Subcutaneous abdominal adipose tissue (tissue), 5 donors: ENCODE data around the gene PEAK3.

ENCODE experiments used
- H3K27ac ChIP-seq: one replicate; pipeline ENCODE4 v1.7.0; 2013; ENCODE audit warnings: low read depth, mild to moderate bottlenecking, inconsistent platforms, low read length, moderate library complexity
- H3K27me3 ChIP-seq, 5 donors: one replicate each; pipeline ENCODE4 v1.7.0; 2013; ENCODE audit warnings: low read length in 5 of 5, inconsistent platforms in 1 of 5; ENCODE audit not compliant: control insufficient read depth in 5 of 5, insufficient read depth in 4 of 5
- H3K36me3 ChIP-seq, 5 donors: one replicate each; pipeline ENCODE4 v1.7.0; 2013; ENCODE audit warnings: low read length in 5 of 5; ENCODE audit not compliant: control insufficient read depth in 5 of 5, insufficient read depth in 5 of 5
- H3K4me1 ChIP-seq, 5 donors: one replicate each; pipeline ENCODE4 v1.7.0; 2013; ENCODE audit warnings: low read length in 5 of 5, mild to moderate bottlenecking in 3 of 5, moderate library complexity in 1 of 5; ENCODE audit not compliant: control insufficient read depth in 5 of 5, insufficient read depth in 5 of 5
- H3K4me3 ChIP-seq, 5 donors: one replicate each; pipeline ENCODE4 v1.7.0; 2013; ENCODE audit warnings: low read length in 5 of 5, low read depth in 1 of 5
- H3K9ac ChIP-seq, 5 donors: one replicate each; pipeline ENCODE4 v1.7.0; 2013; ENCODE audit warnings: low read length in 5 of 5, mild to moderate bottlenecking in 4 of 5, moderate library complexity in 3 of 5
- H3K9me3 ChIP-seq, 5 donors: one replicate each; pipeline ENCODE4 v1.7.0; 2013; ENCODE audit warnings: low read length in 5 of 5; ENCODE audit not compliant: control insufficient read depth in 5 of 5
- donor health status: healthy.
- donor health status: healthy.
- donor health status: healthy.
- donor health status: healthy.
- donor health status: healthy.

PEAK3 gene

DNA sequence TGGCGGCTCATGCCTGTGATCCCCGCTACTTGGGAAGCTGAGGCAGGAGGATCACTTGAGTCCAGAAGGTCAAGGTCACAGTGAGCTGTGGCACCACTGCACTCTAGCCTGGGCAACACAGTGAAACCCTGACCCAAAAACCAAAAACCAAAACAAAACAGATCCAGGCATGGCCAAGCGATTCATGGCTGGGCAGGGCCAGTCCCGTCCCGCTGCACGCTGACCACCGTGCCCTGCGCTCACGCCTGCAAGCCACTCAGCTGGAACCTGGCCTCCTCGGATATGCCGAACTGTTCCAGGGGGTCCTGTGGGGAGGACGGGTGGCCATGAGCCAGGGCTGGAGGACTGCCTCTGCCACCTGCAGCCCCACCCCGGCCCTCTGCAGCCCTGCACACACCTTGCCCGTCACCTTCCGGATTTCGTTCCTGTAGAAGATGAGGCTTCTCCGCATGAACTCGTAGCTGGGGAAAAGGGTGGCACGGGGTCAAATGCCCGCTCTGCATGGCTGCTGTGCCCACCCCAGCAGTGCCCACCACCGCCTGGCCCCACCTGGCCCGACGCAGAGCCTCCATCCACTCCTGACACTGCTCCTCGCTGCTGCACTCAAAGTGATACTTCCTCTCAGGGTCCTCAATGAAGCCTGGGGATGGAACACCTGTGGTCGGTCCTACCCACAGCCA, 48.2 kb downstream of the PEAK3 start:
- no peak overlapping the region for H3K4me3 ChIP-seq
- no peak overlapping the region for H3K27ac ChIP-seq
- H3K4me1 ChIP-seq: peaks cover 5 to 56% (median 43%) of the 10 kb centered on the region in 5 donors
- H3K27me3 ChIP-seq: no peaks in the 10 kb centered on the region
- no peaks in the 10 kb centered on the region for H3K9me3 ChIP-seq
- peaks cover 0 to 53% (median 34%) of the 10 kb centered on the region in 5 donors for H3K36me3 ChIP-seq
- no peak overlapping the region for H3K9ac ChIP-seq

DNA sequence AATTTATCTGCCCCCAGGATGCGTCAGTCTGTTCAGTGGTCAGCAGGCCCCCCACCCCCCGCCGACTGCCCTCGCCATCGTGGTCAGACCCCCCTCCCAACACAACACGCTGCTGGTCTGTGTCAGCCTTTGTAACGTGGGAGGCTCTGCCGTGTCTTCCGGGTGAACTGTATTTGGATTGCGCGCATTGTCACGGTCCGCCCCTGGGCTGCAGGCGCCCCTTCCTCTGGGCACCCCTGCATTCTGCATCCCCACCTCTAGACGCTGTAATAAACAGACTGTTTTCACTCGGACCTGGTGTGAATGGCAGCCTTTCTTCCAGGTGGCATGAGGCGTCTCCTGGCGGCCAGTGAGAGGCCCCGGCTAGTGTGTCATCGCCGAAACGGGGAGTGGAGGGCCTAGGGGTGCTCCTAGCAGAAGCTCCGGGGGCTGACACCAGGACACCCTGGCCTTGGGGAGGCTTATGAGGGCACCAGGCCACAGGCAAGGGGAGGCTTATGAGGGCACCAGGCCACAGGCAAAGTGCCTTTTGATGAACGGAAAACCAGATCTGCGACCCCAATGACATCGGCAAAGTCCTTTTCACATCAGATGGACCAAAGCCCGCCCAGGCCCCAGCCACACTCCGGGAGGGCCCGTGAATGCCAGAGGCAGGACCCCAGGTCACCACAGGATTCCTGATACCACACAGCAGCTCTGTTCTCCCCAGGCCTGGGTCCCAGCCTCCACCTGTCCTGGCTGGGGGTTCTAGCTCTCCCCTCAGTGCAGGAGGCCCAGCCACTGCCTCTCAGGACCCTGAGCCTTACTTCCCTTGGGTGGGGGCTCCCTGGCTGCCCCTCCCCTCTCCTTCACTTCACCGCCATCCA, 49.5 kb downstream of the PEAK3 start:
- Histone ChIP-seq H3K36me3 (peaks cover 0 to 62% (median 40%) of the 10 kb centered on the region in 5 donors), H3K27me3 (no peaks in the 10 kb centered on the region), H3K9me3 (no peaks in the 10 kb centered on the region), H3K4me1 (peaks cover 3 to 52% (median 40%) of the 10 kb centered on the region in 5 donors), H3K27ac (no peak overlapping the region), H3K9ac (no peak overlapping the region), H3K4me3 (no peak overlapping the region)

GRCh38 chr19:2231621-2232221, 50.3 kb downstream of the PEAK3 start:
- H3K27me3 ChIP-seq: no peaks in the 10 kb centered on the region
- peaks cover 1 to 46% (median 32%) of the 10 kb centered on the region in 5 donors for H3K4me1 ChIP-seq
- no peaks in the 10 kb centered on the region for H3K9me3 ChIP-seq
- no peak overlapping the region for H3K4me3 ChIP-seq
- H3K27ac ChIP-seq: no peak overlapping the region
- no peak overlapping the region for H3K9ac ChIP-seq
- H3K36me3 ChIP-seq: peaks cover 0 to 67% (median 45%) of the 10 kb centered on the region in 5 donors

- no peaks in the 10 kb centered on the region for H3K9me3 ChIP-seq
- peaks cover 1 to 44% (median 31%) of the 10 kb centered on the region in 5 donors for H3K4me1 ChIP-seq
- no peak overlapping the region for H3K9ac ChIP-seq
- peaks cover 0 to 75% (median 53%) of the 10 kb centered on the region in 5 donors for H3K36me3 ChIP-seq
- no peaks in the 10 kb centered on the region for H3K27me3 ChIP-seq
- H3K27ac ChIP-seq: no peak overlapping the region
- no peak overlapping the region for H3K4me3 ChIP-seq
Measured at GRCh38 chr19:2230807-2231533, 51.0 kb downstream of the PEAK3 start.

DNA sequence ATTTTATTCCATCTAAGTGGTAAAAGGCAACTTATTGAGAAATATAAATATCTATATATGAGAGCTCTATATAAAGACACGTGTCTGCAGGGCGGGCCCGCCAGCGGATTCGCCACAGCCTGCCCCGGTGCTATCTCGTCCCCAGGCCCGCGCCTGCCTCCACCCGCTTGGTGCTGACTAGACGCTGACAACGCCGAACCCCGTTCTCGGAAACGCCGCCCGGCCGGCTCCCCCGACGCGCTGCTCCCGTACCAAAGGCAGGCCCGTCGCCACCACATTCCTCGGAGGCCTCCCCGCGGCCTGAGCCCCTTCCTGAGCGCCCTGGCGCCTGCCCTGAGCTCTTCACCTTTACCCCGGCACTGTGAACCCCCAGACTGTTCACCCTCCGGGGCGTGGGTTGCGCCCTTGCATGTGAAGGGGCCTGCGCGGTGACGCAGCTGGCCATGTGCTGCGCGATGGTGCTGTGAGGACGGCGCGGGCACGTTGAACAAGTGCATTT, 51.9 kb downstream of the PEAK3 start:
- H3K36me3 ChIP-seq: peaks cover 0 to 83% (median 61%) of the 10 kb centered on the region in 5 donors

DNA sequence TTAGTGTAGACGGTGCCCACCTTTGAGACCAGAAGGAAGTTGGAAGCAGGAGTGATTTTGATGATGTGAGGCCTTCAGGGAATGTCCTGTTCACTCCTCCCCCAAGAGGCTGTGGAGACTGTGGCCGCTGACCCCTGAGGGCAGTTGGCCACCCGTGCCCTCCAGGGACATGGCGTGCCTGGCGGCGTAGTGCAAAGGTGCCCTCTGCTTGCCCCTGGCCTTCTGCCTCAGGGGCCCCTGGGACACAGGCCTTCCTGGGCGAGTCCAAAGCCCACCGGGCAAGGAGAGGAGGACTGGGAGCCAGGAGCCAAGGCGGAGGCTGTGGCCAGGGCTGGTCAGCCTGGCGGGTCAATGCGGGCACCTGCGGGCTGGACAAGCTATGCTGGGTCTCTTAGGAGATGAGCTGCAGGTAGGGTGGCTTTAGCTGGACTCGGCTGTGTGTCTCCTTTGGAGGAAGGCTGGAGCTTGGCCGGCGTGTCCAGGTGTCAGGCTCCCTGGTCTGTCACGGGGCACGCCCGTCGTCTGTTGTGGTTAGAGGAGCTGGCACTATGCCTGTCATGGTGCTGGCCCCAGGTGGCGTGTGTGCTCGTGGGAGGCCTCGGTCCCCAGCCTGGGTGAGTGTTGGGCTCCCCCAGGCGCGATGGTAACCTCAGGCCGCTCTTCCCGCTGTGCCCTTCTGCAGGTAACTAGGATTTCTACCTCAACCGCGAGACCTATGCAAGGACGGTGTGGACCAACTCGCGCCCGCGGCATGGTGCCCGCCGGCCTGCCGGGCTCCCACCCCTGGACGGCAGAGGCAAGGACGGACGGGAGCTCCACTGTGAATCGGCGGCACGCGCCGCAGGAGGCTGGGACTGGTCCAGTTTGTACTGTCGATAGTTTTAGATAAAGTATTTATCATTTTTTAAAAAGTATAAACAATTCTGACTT, 52.6 kb downstream of the PEAK3 start:
- Histone ChIP-seq H3K9ac (no peak overlapping the region), H3K4me1 (peaks cover 1 to 43% (median 29%) of the 10 kb centered on the region in 5 donors), H3K9me3 (no peaks in the 10 kb centered on the region), H3K27me3 (no peaks in the 10 kb centered on the region), H3K4me3 (no peak overlapping the region), H3K36me3 (peaks cover 0 to 91% (median 68%) of the 10 kb centered on the region in 5 donors), H3K27ac (no peak overlapping the region)

More for the DNA sequence above, 51.9 kb downstream of the PEAK3 start:
- Histone ChIP-seq H3K4me3 (no peak overlapping the region), H3K9me3 (no peaks in the 10 kb centered on the region), H3K4me1 (peaks cover 1 to 43% (median 26%) of the 10 kb centered on the region in 5 donors), H3K27me3 (no peaks in the 10 kb centered on the region), H3K27ac (no peak overlapping the region), H3K9ac (no peak overlapping the region)

DNA sequence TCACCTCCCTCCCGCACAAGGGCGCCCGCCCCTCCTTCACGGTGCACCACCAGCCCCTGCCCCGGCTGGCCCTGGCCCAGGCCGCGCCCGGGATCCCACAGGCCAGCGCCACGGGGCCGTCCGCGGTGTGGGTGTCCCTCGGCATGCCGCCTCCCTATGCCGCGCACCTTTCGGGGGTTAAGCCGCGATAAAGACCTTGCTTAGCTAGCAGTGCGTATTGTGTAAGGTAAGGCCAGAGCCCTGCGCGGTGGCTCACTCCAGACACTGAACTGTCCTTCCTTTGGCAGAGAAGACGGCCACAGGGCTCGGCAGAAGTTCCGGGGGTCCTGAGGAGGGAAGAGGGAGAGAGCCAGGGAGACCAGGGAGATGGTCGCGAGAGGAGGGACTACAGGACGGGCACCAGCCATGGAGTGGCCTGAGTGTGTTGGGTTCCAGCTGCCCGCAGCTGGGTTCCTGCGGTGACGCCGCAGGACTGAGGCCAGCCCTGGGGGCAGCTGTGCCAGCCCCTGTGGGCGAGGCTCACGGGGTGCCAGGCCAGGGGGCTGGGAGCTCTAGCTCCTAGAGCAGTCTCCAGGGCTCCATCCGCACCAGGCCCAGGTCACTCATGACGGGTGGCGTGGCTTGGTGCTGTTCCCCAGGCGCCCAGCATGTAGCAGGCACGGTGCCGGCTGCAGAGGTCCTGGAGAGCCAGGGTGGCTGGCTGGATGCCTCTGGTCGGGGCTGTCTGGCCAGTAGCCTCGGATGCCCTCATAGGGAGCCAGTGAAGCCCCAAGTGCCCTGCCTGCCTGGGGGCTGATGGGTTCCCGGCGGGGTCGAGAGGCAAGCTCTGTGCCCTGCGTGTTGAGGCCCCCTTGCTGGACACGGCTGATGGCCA, 53.6 kb downstream of the PEAK3 start:
- Histone ChIP-seq H3K27ac (no peak overlapping the region), H3K9me3 (no peaks in the 10 kb centered on the region), H3K9ac (no peak overlapping the region), H3K4me1 (peaks cover 1 to 40% (median 29%) of the 10 kb centered on the region in 5 donors), H3K27me3 (no peaks in the 10 kb centered on the region), H3K36me3 (peaks cover 0 to 90% (median 71%) of the 10 kb centered on the region in 5 donors), H3K4me3 (no peak overlapping the region)

GRCh38 chr19:2227415-2228156, 54.4 kb downstream of the PEAK3 start:
- no peak overlapping the region for H3K9ac ChIP-seq
- H3K27me3 ChIP-seq: no peaks in the 10 kb centered on the region
- H3K36me3 ChIP-seq: peaks cover 0 to 89% (median 67%) of the 10 kb centered on the region in 5 donors
- H3K9me3 ChIP-seq: no peaks in the 10 kb centered on the region
- H3K4me1 ChIP-seq: peaks cover 1 to 40% (median 29%) of the 10 kb centered on the region in 5 donors
- H3K4me3 ChIP-seq: no peak overlapping the region
- H3K27ac ChIP-seq: no peak overlapping the region
